ENCODE data around the gene ZCCHC14. TPM values are rescaled to one million over a fixed set of nuclear protein-coding genes. Genes with fewer than 3 reads are reported as not detected.

The ZCCHC14 gene
- total and polyA plus RNA-seq, 2 experiments from 2014 or later: 4.3 to 14.5 TPM

DNA sequence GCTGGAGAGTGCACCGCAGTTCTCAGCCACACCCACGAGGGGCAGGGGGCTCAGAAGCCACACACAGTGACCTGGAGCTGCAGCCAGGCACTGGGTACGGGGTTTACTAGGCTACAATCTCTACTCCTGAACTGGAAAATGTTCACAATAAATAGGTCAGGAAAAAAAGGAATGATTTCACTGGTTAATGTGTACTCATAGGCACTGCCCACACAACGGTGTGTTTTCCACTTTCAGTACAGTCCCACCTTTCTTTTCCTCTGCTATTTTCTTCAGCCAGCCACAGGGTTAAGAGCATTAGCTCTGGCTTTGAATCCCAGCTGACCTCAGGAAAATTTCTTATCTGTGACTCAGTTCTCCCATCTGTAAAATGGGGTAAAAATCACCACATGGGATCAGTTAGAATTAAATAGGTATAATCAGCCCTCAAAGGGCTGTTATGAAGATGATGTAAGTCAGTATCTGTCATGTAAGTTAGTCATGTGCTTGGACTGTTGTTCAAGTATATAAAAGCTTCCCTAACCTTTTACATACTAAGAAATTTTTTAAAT lies 35.7 kb downstream of the ZCCHC14 start:
- no peaks in the 10 kb centered on the region for H3K9me3 ChIP-seq (ENCODE audit: low read depth)
- 46% methylated on average over 4 of the region's 4 CpGs for WGBS (ENCODE audit: low lambda C conversion rate, missing lambda C conversion rate)
- DNase-seq (ENCODE audit: low spot score): peak; percentile 42
- H4K20me1 ChIP-seq (ENCODE audit: insufficient read depth, poor library complexity, severe bottlenecking): peaks cover 12% of the 10 kb centered on the region
- no peak overlapping the region for H2AFZ ChIP-seq
- H3K4me1 ChIP-seq (ENCODE audit: insufficient read depth): peaks cover 6% of the 10 kb centered on the region
- H3K4me2 ChIP-seq: peak overlapping the region; percentile 3
- no peaks in the 10 kb centered on the region for H3K9me2 ChIP-seq (replicated peaks; ENCODE audit: insufficient read depth)
- no peaks in the 10 kb centered on the region for H3K27me3 ChIP-seq
- H3K79me2 ChIP-seq: peaks cover 56% of the 10 kb centered on the region
- no peak overlapping the region for H3K4me3 ChIP-seq
- H3K36me3 ChIP-seq (replicated peaks; ENCODE audit: insufficient read depth, low read depth): no peaks in the 10 kb centered on the region
- peak overlapping the region; percentile 59 for H3K27ac ChIP-seq
- TF ChIP-seq EZH2 (IDR thresholded peaks at IDR 0.05; ENCODE audit: borderline replicate concordance): no peak
- TF ChIP-seq EZH2phosphoT487 (IDR thresholded peaks at IDR 0.05; ENCODE audit: low read depth, severe bottlenecking, unreplicated experiment): no peak
- TF ChIP-seq, protein P1, sequence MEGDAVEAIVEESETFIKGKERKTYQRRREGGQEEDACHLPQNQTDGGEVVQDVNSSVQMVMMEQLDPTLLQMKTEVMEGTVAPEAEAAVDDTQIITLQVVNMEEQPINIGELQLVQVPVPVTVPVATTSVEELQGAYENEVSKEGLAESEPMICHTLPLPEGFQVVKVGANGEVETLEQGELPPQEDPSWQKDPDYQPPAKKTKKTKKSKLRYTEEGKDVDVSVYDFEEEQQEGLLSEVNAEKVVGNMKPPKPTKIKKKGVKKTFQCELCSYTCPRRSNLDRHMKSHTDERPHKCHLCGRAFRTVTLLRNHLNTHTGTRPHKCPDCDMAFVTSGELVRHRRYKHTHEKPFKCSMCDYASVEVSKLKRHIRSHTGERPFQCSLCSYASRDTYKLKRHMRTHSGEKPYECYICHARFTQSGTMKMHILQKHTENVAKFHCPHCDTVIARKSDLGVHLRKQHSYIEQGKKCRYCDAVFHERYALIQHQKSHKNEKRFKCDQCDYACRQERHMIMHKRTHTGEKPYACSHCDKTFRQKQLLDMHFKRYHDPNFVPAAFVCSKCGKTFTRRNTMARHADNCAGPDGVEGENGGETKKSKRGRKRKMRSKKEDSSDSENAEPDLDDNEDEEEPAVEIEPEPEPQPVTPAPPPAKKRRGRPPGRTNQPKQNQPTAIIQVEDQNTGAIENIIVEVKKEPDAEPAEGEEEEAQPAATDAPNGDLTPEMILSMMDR (IDR thresholded peaks at IDR 0.05; ENCODE audit: poor library complexity): no peak

DNA sequence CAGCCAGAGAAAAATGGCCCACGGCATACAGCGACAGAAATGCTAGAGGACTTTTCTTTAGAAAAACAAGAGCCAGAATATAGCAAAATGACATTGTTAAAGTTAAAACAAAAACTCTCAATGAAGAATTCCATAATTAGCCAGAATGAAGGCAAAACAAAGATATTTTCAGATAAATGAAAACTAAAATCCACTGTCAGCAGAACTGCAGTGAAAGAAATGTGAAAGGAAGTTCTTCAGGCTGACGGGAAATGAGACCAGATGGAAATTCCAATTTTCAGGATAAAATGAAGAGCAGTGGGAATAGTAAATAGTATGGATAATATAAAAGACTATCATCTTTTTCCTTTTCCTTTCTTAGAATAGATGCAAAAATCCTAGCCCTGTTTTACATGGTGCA lies 38.4 kb downstream of the ZCCHC14 start:
- Histone ChIP-seq H3K27me3 (no peaks in the 10 kb centered on the region), H3K79me2 (peaks cover 40% of the 10 kb centered on the region), H3K4me1 (ENCODE audit: insufficient read depth) (peaks cover 6% of the 10 kb centered on the region), H3K9me3 (ENCODE audit: low read depth) (no peaks in the 10 kb centered on the region), H3K9me2 (replicated peaks; ENCODE audit: insufficient read depth) (no peaks in the 10 kb centered on the region), H3K36me3 (replicated peaks; ENCODE audit: insufficient read depth, low read depth) (no peaks in the 10 kb centered on the region), H3K4me3 (no peak overlapping the region), H3K27ac (no peak overlapping the region), H3K4me2 (no peak overlapping the region), H2AFZ (no peak overlapping the region), H4K20me1 (ENCODE audit: insufficient read depth, poor library complexity, severe bottlenecking) (no peaks in the 10 kb centered on the region)
- no peak for TF ChIP-seq EZH2 (IDR thresholded peaks at IDR 0.05; ENCODE audit: borderline replicate concordance)
- TF ChIP-seq, protein P1 (IDR thresholded peaks at IDR 0.05; ENCODE audit: poor library complexity): no peak
- TF ChIP-seq EZH2phosphoT487 (IDR thresholded peaks at IDR 0.05; ENCODE audit: low read depth, severe bottlenecking, unreplicated experiment): no peak
- WGBS (ENCODE audit: low lambda C conversion rate, missing lambda C conversion rate): 100% methylated on average over 3 of the region's 3 CpGs
- DNase-seq (ENCODE audit: low spot score): no peak

DNA sequence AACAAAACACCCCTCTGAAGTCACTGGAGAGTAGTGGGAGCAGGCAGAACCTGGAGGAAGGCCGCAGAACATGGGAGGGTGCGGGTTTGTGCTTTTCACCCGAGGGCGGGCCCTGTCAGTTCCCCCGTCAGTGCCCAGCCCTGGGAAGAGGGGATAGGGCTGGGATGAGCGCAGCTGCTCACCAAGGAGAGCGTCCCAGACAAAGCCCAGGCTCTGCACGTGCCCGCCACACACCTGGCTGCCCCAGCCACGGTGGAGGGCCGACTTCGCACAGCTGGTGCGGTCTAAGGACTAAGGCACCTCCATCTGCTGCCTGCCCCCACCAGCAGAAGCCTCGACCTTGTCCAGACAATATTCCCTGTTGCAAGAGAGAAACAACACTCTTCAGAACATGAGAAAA lies 39.5 kb downstream of the ZCCHC14 start:
- no peak overlapping the region for H3K4me3 ChIP-seq
- H3K36me3 ChIP-seq (replicated peaks; ENCODE audit: insufficient read depth, low read depth): no peaks in the 10 kb centered on the region
- H3K4me2 ChIP-seq: no peak overlapping the region
- WGBS (ENCODE audit: low lambda C conversion rate, missing lambda C conversion rate): 96% methylated on average over 14 of the region's 14 CpGs
- H3K4me1 ChIP-seq (ENCODE audit: insufficient read depth): peaks cover 6% of the 10 kb centered on the region
- DNase-seq (ENCODE audit: low spot score): no peak
- H3K27ac ChIP-seq: no peak overlapping the region
- no peak for TF ChIP-seq EZH2phosphoT487 (IDR thresholded peaks at IDR 0.05; ENCODE audit: low read depth, severe bottlenecking, unreplicated experiment)
- no peak for TF ChIP-seq EZH2 (IDR thresholded peaks at IDR 0.05; ENCODE audit: borderline replicate concordance)
- TF ChIP-seq, protein P1 (IDR thresholded peaks at IDR 0.05; ENCODE audit: poor library complexity): no peak
- H2AFZ ChIP-seq: no peak overlapping the region
- H3K9me3 ChIP-seq (ENCODE audit: low read depth): no peaks in the 10 kb centered on the region
- no peaks in the 10 kb centered on the region for H3K9me2 ChIP-seq (replicated peaks; ENCODE audit: insufficient read depth)
- H4K20me1 ChIP-seq (ENCODE audit: insufficient read depth, poor library complexity, severe bottlenecking): no peaks in the 10 kb centered on the region
- no peaks in the 10 kb centered on the region for H3K27me3 ChIP-seq
- peaks cover 40% of the 10 kb centered on the region for H3K79me2 ChIP-seq

Measured in hepatocyte (in vitro differentiated cells).